ENCODE results near the gene PPP2R5E. TPM values are rescaled to one million over a fixed set of nuclear protein-coding genes. Genes with fewer than 3 reads are reported as not detected.

The PPP2R5E gene
- total RNA-seq, 3 donors from 2014 or later (not counting 1 experiment from before 2014, with no cell fraction given), result 57.4 to 64.1 (median 62.4) TPM

DNA sequence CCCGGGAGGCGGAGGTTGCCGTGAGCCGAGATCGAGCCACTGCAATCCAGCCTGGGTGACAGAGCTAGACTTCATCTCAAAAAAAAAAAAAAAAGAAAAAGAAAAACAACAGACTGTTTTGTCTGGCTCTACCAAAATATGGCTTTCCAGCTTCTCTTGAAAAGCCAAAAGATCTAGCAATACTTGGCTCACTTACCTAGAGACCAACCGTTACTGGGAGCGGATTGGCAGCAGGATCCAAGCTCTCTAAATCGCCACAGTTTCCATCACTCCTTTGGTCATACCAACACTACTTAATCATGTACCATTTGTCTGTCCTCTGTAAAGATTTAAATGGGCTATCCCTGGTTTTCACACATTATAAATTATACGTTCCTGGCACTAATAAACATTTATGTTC is 136.8 kb downstream of the PPP2R5E start:
- Mint-ChIP-seq H3K4me3 (no peak overlapping the region), H3K9me3 (no peaks in the 10 kb centered on the region), H3K36me3 (peaks cover 7% of the 10 kb centered on the region), H3K27me3 (ENCODE audit: low read depth in 2 of 2) (no peaks in the 10 kb centered on the region), H3K4me1 (peaks cover 29 to 46% of the 10 kb centered on the region in 2 donors), H3K27ac (no peak overlapping the region)
- no peak for DNase-seq
- no peak for TF ChIP-seq CTCF (IDR thresholded peaks at IDR 0.05)
- ATAC-seq, result no peak
- intact Hi-C loops (cut with micrococcal nuclease), result no loop called here
- peaks cover 7% of the 10 kb centered on the region for H3K36me3 ChIP-seq (ENCODE audit: control insufficient read depth, insufficient read depth, low read length)
- no peaks in the 10 kb centered on the region for H3K9me3 ChIP-seq (ENCODE audit: control insufficient read depth, insufficient read depth, low read length)
- no peaks in the 10 kb centered on the region for H3K4me1 ChIP-seq (ENCODE audit: control insufficient read depth, insufficient read depth, low read length)
- H3K4me3 ChIP-seq (ENCODE audit: low read length), result no peak overlapping the region
- no peak overlapping the region for H3K27ac ChIP-seq (ENCODE audit: low read length)
- 98% methylated on average over 9 of the region's 9 CpGs for WGBS (ENCODE audit: insufficient coverage)
- H3K27me3 ChIP-seq (ENCODE audit: control insufficient read depth, insufficient read depth, low read length), result no peaks in the 10 kb centered on the region

DNA sequence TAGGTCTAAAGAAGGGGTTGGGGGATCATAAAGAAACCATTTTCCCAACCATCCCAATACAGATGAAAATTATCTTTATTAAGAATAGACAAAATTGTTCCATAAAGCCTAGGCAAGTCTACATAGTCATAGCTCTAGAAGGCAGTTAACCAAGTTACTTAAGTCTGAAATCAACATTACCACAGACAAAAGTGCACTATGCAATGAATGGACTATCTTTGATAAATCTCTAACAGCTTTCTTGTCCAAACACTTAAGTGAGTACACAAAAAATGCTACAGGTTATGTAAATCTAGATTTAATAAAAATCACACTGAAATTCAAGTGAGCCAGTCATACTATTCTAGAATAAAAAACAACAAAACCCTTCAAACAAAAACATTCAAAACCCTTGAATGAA is 137.5 kb downstream of the PPP2R5E start:
- H3K4me1 Mint-ChIP-seq, result peaks cover 30 to 47% of the 10 kb centered on the region in 2 donors
- Histone ChIP-seq H3K36me3 (ENCODE audit: control insufficient read depth, insufficient read depth, low read length) (peaks cover 7% of the 10 kb centered on the region), H3K27me3 (ENCODE audit: control insufficient read depth, insufficient read depth, low read length) (no peaks in the 10 kb centered on the region), H3K4me3 (ENCODE audit: low read length) (no peak overlapping the region), H3K9me3 (ENCODE audit: control insufficient read depth, insufficient read depth, low read length) (no peaks in the 10 kb centered on the region), H3K27ac (ENCODE audit: low read length) (no peak overlapping the region), H3K4me1 (ENCODE audit: control insufficient read depth, insufficient read depth, low read length) (no peaks in the 10 kb centered on the region)
- H3K9me3 Mint-ChIP-seq, result no peaks in the 10 kb centered on the region
- intact Hi-C loops (cut with micrococcal nuclease), result no loop called here
- no peak for TF ChIP-seq CTCF (IDR thresholded peaks at IDR 0.05)
- no peak overlapping the region for H3K4me3 Mint-ChIP-seq
- H3K36me3 Mint-ChIP-seq, result peaks cover 7% of the 10 kb centered on the region
- no peak for ATAC-seq
- H3K27me3 Mint-ChIP-seq (ENCODE audit: low read depth in 2 of 2), result no peaks in the 10 kb centered on the region
- H3K27ac Mint-ChIP-seq, result no peak overlapping the region
- DNase-seq, result no peak

DNA sequence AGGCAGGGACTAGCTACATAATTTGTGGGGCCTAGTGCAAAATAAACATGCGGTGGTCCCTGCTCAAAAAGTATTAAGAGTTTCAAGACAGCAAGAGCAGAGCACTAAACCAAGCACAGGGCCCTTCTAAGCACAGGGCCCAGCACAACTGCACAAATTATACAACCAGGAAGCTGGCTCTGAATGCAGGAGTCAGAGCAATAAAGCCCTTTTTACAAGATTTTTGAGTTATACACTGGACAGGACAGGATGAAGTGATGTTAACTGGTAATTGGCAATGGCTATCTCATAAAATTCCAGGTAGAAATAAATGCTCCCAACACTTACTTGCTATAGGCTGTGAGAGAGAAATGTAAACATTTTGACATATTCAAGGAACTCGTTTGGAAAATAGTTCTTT is 138.3 kb downstream of the PPP2R5E start:
- Mint-ChIP-seq H3K36me3 (peaks cover 2% of the 10 kb centered on the region), H3K27ac (peak overlapping the region; percentile 36 to 37), H3K27me3 (ENCODE audit: low read depth in 2 of 2) (no peaks in the 10 kb centered on the region), H3K9me3 (no peaks in the 10 kb centered on the region), H3K4me1 (peaks cover 28 to 45% of the 10 kb centered on the region in 2 donors), H3K4me3 (no peak overlapping the region)
- Histone ChIP-seq H3K27me3 (ENCODE audit: control insufficient read depth, insufficient read depth, low read length) (no peaks in the 10 kb centered on the region), H3K4me3 (ENCODE audit: low read length) (no peak overlapping the region), H3K9me3 (ENCODE audit: control insufficient read depth, insufficient read depth, low read length) (no peaks in the 10 kb centered on the region), H3K4me1 (ENCODE audit: control insufficient read depth, insufficient read depth, low read length) (no peaks in the 10 kb centered on the region), H3K36me3 (ENCODE audit: control insufficient read depth, insufficient read depth, low read length) (peaks cover 7% of the 10 kb centered on the region), H3K27ac (ENCODE audit: low read length) (no peak overlapping the region)
- 95% methylated on average over 1 of the region's 2 CpGs for WGBS (ENCODE audit: insufficient coverage)
- intact Hi-C loops (cut with micrococcal nuclease), result no loop called here
- TF ChIP-seq CTCF (IDR thresholded peaks at IDR 0.05), result no peak
- DNase-seq (no peak), ATAC-seq (no peak)

GRCh38 chr14:63401646-63402045 is 141.5 kb downstream of the PPP2R5E start:
- H3K36me3 ChIP-seq (ENCODE audit: control insufficient read depth, insufficient read depth, low read length), result peaks cover 3% of the 10 kb centered on the region
- no peaks in the 10 kb centered on the region for H3K9me3 ChIP-seq (ENCODE audit: control insufficient read depth, insufficient read depth, low read length)
- H3K36me3 Mint-ChIP-seq, result no peaks in the 10 kb centered on the region
- intact Hi-C loops (cut with micrococcal nuclease), result no loop called here
- peaks cover 35 to 45% of the 10 kb centered on the region in 2 donors for H3K4me1 Mint-ChIP-seq
- no peak overlapping the region for H3K27ac ChIP-seq (ENCODE audit: low read length)
- H3K27me3 Mint-ChIP-seq (ENCODE audit: low read depth in 2 of 2), result no peaks in the 10 kb centered on the region
- H3K27me3 ChIP-seq (ENCODE audit: control insufficient read depth, insufficient read depth, low read length), result no peaks in the 10 kb centered on the region
- ATAC-seq (no peak), DNase-seq (no peak)
- WGBS (ENCODE audit: insufficient coverage), result 94% methylated on average over 2 of the region's 2 CpGs
- no peak for TF ChIP-seq CTCF (IDR thresholded peaks at IDR 0.05)
- peak overlapping the region; percentile 31 to 63 for H3K27ac Mint-ChIP-seq
- H3K4me1 ChIP-seq (ENCODE audit: control insufficient read depth, insufficient read depth, low read length), result no peaks in the 10 kb centered on the region
- H3K9me3 Mint-ChIP-seq, result no peaks in the 10 kb centered on the region
- H3K4me3 Mint-ChIP-seq, result no peak overlapping the region
- H3K4me3 ChIP-seq (ENCODE audit: low read length), result no peak overlapping the region

Data from natural killer cell (primary cell).